Caco-2 (cell line): ENCODE results near the gene PRKAR1B. TPM values are rescaled to one million over a fixed set of nuclear protein-coding genes. Genes with fewer than 3 reads are reported as not detected.

ENCODE experiments used
- BruUV-seq: library from RNA; stranded (reverse); fragments of 400-500 nt; replicated peaks from 2 replicates; lab custom pipeline; 2021; lab: Mats Ljungman, UMichigan
- CTCF ChIA-PET: fragments of 300-600 bp; sonication (Branson Sonifier 250); formaldehyde crosslinking; loops from one replicate; lab custom pipeline; 2022; ENCODE audit warnings: antibody characterized with exemption; lab: Charles Lee
- POLR2A ChIA-PET: fragments of 300-600 bp; sonication (Branson Sonifier 250); formaldehyde crosslinking; loops from one replicate; lab custom pipeline; 2022; ENCODE audit warnings: antibody characterized with exemption; lab: Charles Lee
- DNase-seq, 2 experiments: peaks; one replicate each; pipeline versions ENCODE4 v3.0.0 to v3.0.0-alpha.2; 2020 to 2022
- H3K27me3 ChIP-seq: replicated peaks from 2 replicates; pipeline ENCODE4 v1.6.0; 2011; ENCODE audit warnings: low read length; ENCODE audit not compliant: control insufficient read depth, insufficient read depth
- H3K36me3 ChIP-seq: 2 replicates; pipeline ENCODE4 v1.5.1; 2011; ENCODE audit warnings: low read length; ENCODE audit not compliant: control insufficient read depth, insufficient read depth
- H3K4me1 ChIP-seq: fragments of 250-450 bp; sonication (Bioruptor Pico); 2 replicates; pipeline ENCODE4 v1.5.1; 2020; ENCODE audit warnings: mild to moderate bottlenecking
- H3K4me3 ChIP-seq: 2 replicates; pipeline ENCODE4 v1.5.1; 2011; ENCODE audit warnings: low read depth, mild to moderate bottlenecking, control low read depth, low read length
- H3K9me3 ChIP-seq: fragments of 250-450 bp; sonication (Bioruptor Pico); 2 replicates; pipeline ENCODE4 v1.5.1; 2020; ENCODE audit warnings: mild to moderate bottlenecking, moderate library complexity
- H3K27ac Mint-ChIP-seq: one replicate; pipeline ENCODE4 v1.8.0; 2022; ENCODE audit warnings: mixed read lengths; ENCODE audit not compliant: unreplicated experiment
- H3K27me3 Mint-ChIP-seq: one replicate; pipeline ENCODE4 v1.8.0; 2022; ENCODE audit warnings: mixed read lengths; ENCODE audit not compliant: insufficient read depth, unreplicated experiment
- H3K36me3 Mint-ChIP-seq: one replicate; pipeline ENCODE4 v1.8.0; 2022; ENCODE audit warnings: mild to moderate bottlenecking, mixed read lengths; ENCODE audit not compliant: insufficient read depth, unreplicated experiment
- H3K4me1 Mint-ChIP-seq: one replicate; pipeline ENCODE4 v1.8.0; 2022; ENCODE audit warnings: low read depth, mixed read lengths; ENCODE audit not compliant: unreplicated experiment
- H3K4me3 Mint-ChIP-seq: one replicate; pipeline ENCODE4 v1.8.0; 2022; ENCODE audit warnings: mild to moderate bottlenecking, moderate library complexity, mixed read lengths; ENCODE audit not compliant: unreplicated experiment
- H3K9me3 Mint-ChIP-seq: one replicate; pipeline ENCODE4 v1.8.0; 2022; ENCODE audit warnings: mixed read lengths; ENCODE audit not compliant: unreplicated experiment
- CTCF ChIP-seq, 2 experiments: fragments of 200-600 bp in 1 of 2; IDR thresholded peaks; 1 replicate in 1 of 2; 2 replicates in 1 of 2; pipeline versions ENCODE4 v1.5.1 to v1.8.0; 2011 to 2022; ENCODE audit warnings: antibody characterized with exemption in 1 of 2, control low read depth in 1 of 2, inconsistent platforms in 1 of 2, low read depth in 1 of 2, low read length in 1 of 2, mild to moderate bottlenecking in 1 of 2, moderate library complexity in 1 of 2; ENCODE audit not compliant: insufficient read depth in 1 of 2, severe bottlenecking in 1 of 2, unreplicated experiment in 1 of 2
- intact Hi-C: fragments of 100-400 bp; cut with micrococcal nuclease; formaldehyde crosslinking; loops from one replicate; pipeline ENCODE4 v1.10.0; 2022; ENCODE audit not compliant: unreplicated experiment
- total RNA-seq: library from RNA; stranded (reverse); gene quantifications from 2 replicates; pipeline ENCODE4 v1.2.3, GENCODE V29; 2022

The PRKAR1B gene
- total RNA-seq, 1 experiment from 2014 or later: 56.6 TPM

GRCh38 chr7:502296-502695 is 224.8 kb downstream of the PRKAR1B start:
- H3K27ac Mint-ChIP-seq: peak overlapping the region; percentile 100
- no peak overlapping the region for H3K4me3 ChIP-seq
- POLR2A ChIA-PET: no interaction called here

GRCh38 chr7:501526-501925 is 225.6 kb downstream of the PRKAR1B start:
- ChIA-PET CTCF (no interaction called here), POLR2A (no interaction called here)
- no peak for TF ChIP-seq CTCF (IDR thresholded peaks at IDR 0.05; ENCODE audit: insufficient read depth in 1 of 2, low read depth in 1 of 2, low read length in 1 of 2, severe bottlenecking in 1 of 2, unreplicated experiment in 1 of 2)
- H3K4me3 ChIP-seq: no peak overlapping the region
- Mint-ChIP-seq H3K9me3 (no peaks in the 10 kb centered on the region), H3K27ac (peak overlapping the region; percentile 79), H3K4me1 (peaks cover 27% of the 10 kb centered on the region), H3K4me3 (no peak overlapping the region), H3K36me3 (peaks cover 89% of the 10 kb centered on the region), H3K27me3 (no peaks in the 10 kb centered on the region)
- DNase-seq: no peak
- no TSS peak for BruUV-seq
- H3K36me3 ChIP-seq: peaks cover 12% of the 10 kb centered on the region
- H3K4me1 ChIP-seq: peaks cover 36% of the 10 kb centered on the region
- H3K9me3 ChIP-seq: no peaks in the 10 kb centered on the region
- intact Hi-C loops: no loop called here
- no peaks in the 10 kb centered on the region for H3K27me3 ChIP-seq

More at GRCh38 chr7:502296-502695, 224.8 kb downstream of the PRKAR1B start:
- no TSS peak for BruUV-seq
- no peaks in the 10 kb centered on the region for H3K27me3 Mint-ChIP-seq
- intact Hi-C loops: loop anchor here (2.0 kb wide), 2 partner anchors 15 to 37 kb away; no protein-coding TSS in a partner anchor
- DNase-seq: no peak
- Histone ChIP-seq H3K27me3 (no peaks in the 10 kb centered on the region), H3K4me1 (peaks cover 37% of the 10 kb centered on the region), H3K9me3 (no peaks in the 10 kb centered on the region), H3K36me3 (peaks cover 12% of the 10 kb centered on the region)
- peak overlapping the region; percentile 42 for H3K4me3 Mint-ChIP-seq
- TF ChIP-seq CTCF (IDR thresholded peaks at IDR 0.05; ENCODE audit: insufficient read depth in 1 of 2, low read depth in 1 of 2, low read length in 1 of 2, severe bottlenecking in 1 of 2, unreplicated experiment in 1 of 2): no peak
- CTCF ChIA-PET: interaction anchor here (2.0 kb wide), 1 partner anchor 160 kb away, joined by 16 read pairs; no protein-coding TSS in a partner anchor
- peaks cover 27% of the 10 kb centered on the region for H3K4me1 Mint-ChIP-seq
- H3K9me3 Mint-ChIP-seq: no peaks in the 10 kb centered on the region
- H3K36me3 Mint-ChIP-seq: peaks cover 89% of the 10 kb centered on the region

- Mint-ChIP-seq H3K9me3 (no peaks in the 10 kb centered on the region), H3K36me3 (peaks cover 89% of the 10 kb centered on the region), H3K4me1 (peaks cover 27% of the 10 kb centered on the region), H3K27me3 (no peaks in the 10 kb centered on the region), H3K27ac (peak overlapping the region; percentile 79), H3K4me3 (no peak overlapping the region)
- Histone ChIP-seq H3K4me3 (no peak overlapping the region), H3K27me3 (no peaks in the 10 kb centered on the region), H3K36me3 (peaks cover 12% of the 10 kb centered on the region), H3K4me1 (peaks cover 35% of the 10 kb centered on the region), H3K9me3 (no peaks in the 10 kb centered on the region)
- intact Hi-C loops: no loop called here
- TF ChIP-seq CTCF (IDR thresholded peaks at IDR 0.05; ENCODE audit: insufficient read depth in 1 of 2, low read depth in 1 of 2, low read length in 1 of 2, severe bottlenecking in 1 of 2, unreplicated experiment in 1 of 2): no peak
- no TSS peak for BruUV-seq
- DNase-seq: no peak
- ChIA-PET POLR2A (no interaction called here), CTCF (no interaction called here)
These were observed 226.3 kb downstream of the PRKAR1B start for GRCh38 chr7:500521-501420.
